Measurements from ENCODE around the gene SYCP2L. TPM values are rescaled to one million over a fixed set of nuclear protein-coding genes. Genes with fewer than 3 reads are reported as not detected.

The SYCP2L gene
- total and polyA plus RNA-seq, 9 of the 15 experiments (the other 6 are each of a cell fraction or from before 2014, with no cell fraction given), result 12.4 to 46.9 (median 22.0) TPM

DNA sequence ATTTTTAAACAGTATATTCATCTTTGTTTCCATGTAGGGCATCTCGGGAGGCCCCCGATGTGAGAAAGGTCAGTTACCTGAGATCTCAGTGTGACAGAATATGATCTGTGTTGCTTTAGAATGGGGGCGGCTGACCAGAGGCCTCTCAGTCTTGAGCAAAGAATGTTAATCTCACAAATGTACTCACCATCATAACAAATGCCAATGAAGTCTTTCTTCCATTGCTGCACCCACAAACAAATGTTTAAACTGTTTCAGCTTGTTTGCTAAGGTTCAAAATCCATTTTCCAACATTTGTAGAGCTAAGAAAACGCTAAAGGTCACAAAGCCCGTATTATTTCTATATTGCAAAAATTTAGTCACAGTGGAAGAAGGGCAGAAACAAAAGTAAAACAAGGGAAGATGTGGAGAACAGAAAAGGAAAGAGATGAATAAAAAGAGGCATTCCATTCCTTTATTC lies 125.5 kb downstream of the SYCP2L start:
- intact Hi-C loops (cut with micrococcal nuclease) (no loop called here), in situ Hi-C loops (cut with MboI) (no loop called here)
- 1% methylated on average over 5 of the region's 5 CpGs for WGBS (ENCODE audit: insufficient coverage, low coverage, missing lambda C conversion rate)
- no peaks in the 10 kb centered on the region for H3K9me1 ChIP-seq (ENCODE audit: control insufficient read depth, insufficient read depth, low read length)
- H3K4me1 ChIP-seq (replicated peaks in 1 of 2; ENCODE audit: control insufficient read depth in 2 of 2, insufficient read depth in 2 of 2, low read length in 2 of 2), result peaks cover 0 to 5% of the 10 kb centered on the region in 2 experiments; a peak in 2 of 5 replicates
- H2AFZ ChIP-seq (ENCODE audit: low read depth, low read length), result no peak overlapping the region
- no peaks in the 10 kb centered on the region for H3K79me2 ChIP-seq (ENCODE audit: control insufficient read depth, insufficient read depth, low read length)
- POLR2A ChIA-PET, result interaction anchor here (0.6 to 1.5 kb wide), 3 partner anchors 9 to 317 kb away, joined by 3 to 5 read pairs (median 3); no protein-coding TSS in a partner anchor
- H3K9me3 ChIP-seq (replicated peaks; ENCODE audit: control insufficient read depth, insufficient read depth, low read depth, low read length), result no peaks in the 10 kb centered on the region
- H3K9ac ChIP-seq (ENCODE audit: insufficient read depth in 1 of 2, low read depth in 2 of 2, low read length in 2 of 2), result no peak overlapping the region
- peaks cover 13 to 18% of the 10 kb centered on the region in 2 experiments; a peak in 4 of 5 replicates for H3K27me3 ChIP-seq (ENCODE audit: control insufficient read depth in 2 of 2, insufficient read depth in 2 of 2, low read length in 2 of 2)
- no peak overlapping the region for H3K27ac ChIP-seq (ENCODE audit: extremely low read depth, low read depth, low read length)
- DNase-seq (ENCODE audit: extremely low read depth in 1 of 4, low spot score in 3 of 4) (no peak), ATAC-seq (no peak), FAIRE-seq (no peak)
- CTCF ChIA-PET (ENCODE audit: low intra/inter-chr PET ratio), result no interaction called here
- H3K4me3 ChIP-seq, result no peak overlapping the region
- no peaks in the 10 kb centered on the region for H4K20me1 ChIP-seq (replicated peaks; ENCODE audit: control insufficient read depth, insufficient read depth, low read length)
- no peaks in the 10 kb centered on the region for H3K36me3 ChIP-seq (ENCODE audit: control insufficient read depth, insufficient read depth, low read length)
- H3K4me2 ChIP-seq (ENCODE audit: insufficient read depth, low read length), result no peak overlapping the region
- no TSS peak for BruUV-seq (replicated peaks)
- no peak for TF ChIP-seq ETV1 (tag; conservative IDR thresholded peaks at IDR 0.05; ENCODE audit: low read depth)
- TF ChIP-seq, protein P1, sequence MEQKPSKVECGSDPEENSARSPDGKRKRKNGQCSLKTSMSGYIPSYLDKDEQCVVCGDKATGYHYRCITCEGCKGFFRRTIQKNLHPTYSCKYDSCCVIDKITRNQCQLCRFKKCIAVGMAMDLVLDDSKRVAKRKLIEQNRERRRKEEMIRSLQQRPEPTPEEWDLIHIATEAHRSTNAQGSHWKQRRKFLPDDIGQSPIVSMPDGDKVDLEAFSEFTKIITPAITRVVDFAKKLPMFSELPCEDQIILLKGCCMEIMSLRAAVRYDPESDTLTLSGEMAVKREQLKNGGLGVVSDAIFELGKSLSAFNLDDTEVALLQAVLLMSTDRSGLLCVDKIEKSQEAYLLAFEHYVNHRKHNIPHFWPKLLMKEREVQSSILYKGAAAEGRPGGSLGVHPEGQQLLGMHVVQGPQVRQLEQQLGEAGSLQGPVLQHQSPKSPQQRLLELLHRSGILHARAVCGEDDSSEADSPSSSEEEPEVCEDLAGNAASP (IDR thresholded peaks at IDR 0.05), result no peak
- TF ChIP-seq, protein P2, sequence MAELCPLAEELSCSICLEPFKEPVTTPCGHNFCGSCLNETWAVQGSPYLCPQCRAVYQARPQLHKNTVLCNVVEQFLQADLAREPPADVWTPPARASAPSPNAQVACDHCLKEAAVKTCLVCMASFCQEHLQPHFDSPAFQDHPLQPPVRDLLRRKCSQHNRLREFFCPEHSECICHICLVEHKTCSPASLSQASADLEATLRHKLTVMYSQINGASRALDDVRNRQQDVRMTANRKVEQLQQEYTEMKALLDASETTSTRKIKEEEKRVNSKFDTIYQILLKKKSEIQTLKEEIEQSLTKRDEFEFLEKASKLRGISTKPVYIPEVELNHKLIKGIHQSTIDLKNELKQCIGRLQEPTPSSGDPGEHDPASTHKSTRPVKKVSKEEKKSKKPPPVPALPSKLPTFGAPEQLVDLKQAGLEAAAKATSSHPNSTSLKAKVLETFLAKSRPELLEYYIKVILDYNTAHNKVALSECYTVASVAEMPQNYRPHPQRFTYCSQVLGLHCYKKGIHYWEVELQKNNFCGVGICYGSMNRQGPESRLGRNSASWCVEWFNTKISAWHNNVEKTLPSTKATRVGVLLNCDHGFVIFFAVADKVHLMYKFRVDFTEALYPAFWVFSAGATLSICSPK (IDR thresholded peaks at IDR 0.05; ENCODE audit: borderline replicate concordance), result no peak
- TF ChIP-seq, protein P3, sequence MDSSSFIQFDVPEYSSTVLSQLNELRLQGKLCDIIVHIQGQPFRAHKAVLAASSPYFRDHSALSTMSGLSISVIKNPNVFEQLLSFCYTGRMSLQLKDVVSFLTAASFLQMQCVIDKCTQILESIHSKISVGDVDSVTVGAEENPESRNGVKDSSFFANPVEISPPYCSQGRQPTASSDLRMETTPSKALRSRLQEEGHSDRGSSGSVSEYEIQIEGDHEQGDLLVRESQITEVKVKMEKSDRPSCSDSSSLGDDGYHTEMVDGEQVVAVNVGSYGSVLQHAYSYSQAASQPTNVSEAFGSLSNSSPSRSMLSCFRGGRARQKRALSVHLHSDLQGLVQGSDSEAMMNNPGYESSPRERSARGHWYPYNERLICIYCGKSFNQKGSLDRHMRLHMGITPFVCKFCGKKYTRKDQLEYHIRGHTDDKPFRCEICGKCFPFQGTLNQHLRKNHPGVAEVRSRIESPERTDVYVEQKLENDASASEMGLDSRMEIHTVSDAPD (CRISPR knock-in tag; IDR thresholded peaks at IDR 0.05), result no peak
- TF ChIP-seq ZC3H8 (IDR thresholded peaks at IDR 0.05), result no peak
- TF ChIP-seq GABPB2 (CRISPR knock-in tag; conservative IDR thresholded peaks at IDR 0.05), result no peak
- TF ChIP-seq GTF2E2 (tag; IDR thresholded peaks at IDR 0.05), result no peak
- TF ChIP-seq PHB2 (IDR thresholded peaks at IDR 0.05; ENCODE audit: low read depth), result no peak
- TF ChIP-seq, protein P4, sequence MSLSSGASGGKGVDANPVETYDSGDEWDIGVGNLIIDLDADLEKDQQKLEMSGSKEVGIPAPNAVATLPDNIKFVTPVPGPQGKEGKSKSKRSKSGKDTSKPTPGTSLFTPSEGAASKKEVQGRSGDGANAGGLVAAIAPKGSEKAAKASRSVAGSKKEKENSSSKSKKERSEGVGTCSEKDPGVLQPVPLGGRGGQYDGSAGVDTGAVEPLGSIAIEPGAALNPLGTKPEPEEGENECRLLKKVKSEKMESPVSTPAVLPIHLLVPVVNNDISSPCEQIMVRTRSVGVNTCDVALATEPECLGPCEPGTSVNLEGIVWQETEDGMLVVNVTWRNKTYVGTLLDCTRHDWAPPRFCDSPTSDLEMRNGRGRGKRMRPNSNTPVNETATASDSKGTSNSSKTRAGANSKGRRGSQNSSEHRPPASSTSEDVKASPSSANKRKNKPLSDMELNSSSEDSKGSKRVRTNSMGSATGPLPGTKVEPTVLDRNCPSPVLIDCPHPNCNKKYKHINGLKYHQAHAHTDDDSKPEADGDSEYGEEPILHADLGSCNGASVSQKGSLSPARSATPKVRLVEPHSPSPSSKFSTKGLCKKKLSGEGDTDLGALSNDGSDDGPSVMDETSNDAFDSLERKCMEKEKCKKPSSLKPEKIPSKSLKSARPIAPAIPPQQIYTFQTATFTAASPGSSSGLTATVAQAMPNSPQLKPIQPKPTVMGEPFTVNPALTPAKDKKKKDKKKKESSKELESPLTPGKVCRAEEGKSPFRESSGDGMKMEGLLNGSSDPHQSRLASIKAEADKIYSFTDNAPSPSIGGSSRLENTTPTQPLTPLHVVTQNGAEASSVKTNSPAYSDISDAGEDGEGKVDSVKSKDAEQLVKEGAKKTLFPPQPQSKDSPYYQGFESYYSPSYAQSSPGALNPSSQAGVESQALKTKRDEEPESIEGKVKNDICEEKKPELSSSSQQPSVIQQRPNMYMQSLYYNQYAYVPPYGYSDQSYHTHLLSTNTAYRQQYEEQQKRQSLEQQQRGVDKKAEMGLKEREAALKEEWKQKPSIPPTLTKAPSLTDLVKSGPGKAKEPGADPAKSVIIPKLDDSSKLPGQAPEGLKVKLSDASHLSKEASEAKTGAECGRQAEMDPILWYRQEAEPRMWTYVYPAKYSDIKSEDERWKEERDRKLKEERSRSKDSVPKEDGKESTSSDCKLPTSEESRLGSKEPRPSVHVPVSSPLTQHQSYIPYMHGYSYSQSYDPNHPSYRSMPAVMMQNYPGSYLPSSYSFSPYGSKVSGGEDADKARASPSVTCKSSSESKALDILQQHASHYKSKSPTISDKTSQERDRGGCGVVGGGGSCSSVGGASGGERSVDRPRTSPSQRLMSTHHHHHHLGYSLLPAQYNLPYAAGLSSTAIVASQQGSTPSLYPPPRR (CRISPR knock-in tag; IDR thresholded peaks at IDR 0.05; ENCODE audit: borderline replicate concordance), result no peak
- TF ChIP-seq ZSCAN32 (CRISPR knock-in tag; IDR thresholded peaks at IDR 0.05), result no peak
- no peak for TF ChIP-seq ZNF184 (CRISPR knock-in tag; IDR thresholded peaks at IDR 0.05)
